Tibial artery (tissue), 4 donors: ENCODE measurements around the gene ARMC3.

Experiments
- DNase-seq, 2 donors: peaks; one replicate each; pipeline ENCODE4 v3.0.0-alpha.2; 2019
- H3K27ac ChIP-seq, 2 donors: fragments of 200-600 bp; sonication (generic) in 1 of 2; 1 replicate in 1 of 2; 2 replicates in 1 of 2; pipeline ENCODE4 v1.5.1; 2018 to 2019; ENCODE audit warnings: mild to moderate bottlenecking in 1 of 2
- H3K27me3 ChIP-seq, 2 donors: fragments of 200-600 bp; sonication (generic) in 1 of 2; one replicate each; pipeline versions ENCODE4 v1.5.1 to v1.6.0; 2016 to 2019
- H3K36me3 ChIP-seq, 3 donors: fragments of 200-600 bp; sonication (generic) in 2 of 3; one replicate each; pipeline ENCODE4 v1.5.1; 2016 to 2019; ENCODE audit warnings: mild to moderate bottlenecking in 2 of 3
- H3K4me1 ChIP-seq, 4 donors: fragments of 200-600 bp; sonication (generic) in 2 of 4; 1 replicate in 3 of 4; 2 replicates in 1 of 4; pipeline ENCODE4 v1.5.1; 2016 to 2019
- H3K4me3 ChIP-seq, 2 donors: fragments of 200-600 bp; sonication (generic) in 1 of 2; 1 replicate in 1 of 2; 2 replicates in 1 of 2; pipeline ENCODE4 v1.5.1; 2018 to 2019; ENCODE audit warnings: mild to moderate bottlenecking in 2 of 2
- H3K9me3 ChIP-seq, 3 donors: fragments of 200-600 bp; sonication (generic) in 1 of 3; one replicate each; pipeline ENCODE4 v1.5.1; 2016 to 2019
- CTCF ChIP-seq, 2 experiments: fragments of 200-600 bp in 1 of 2; fragments of 450-650 bp in 1 of 2; IDR thresholded peaks; one replicate each; pipeline ENCODE4 v1.5.1; 2017 to 2019; ENCODE audit warnings: antibody characterized with exemption in 2 of 2, mild to moderate bottlenecking in 1 of 2, moderate library complexity in 1 of 2
- intact Hi-C: fragments of 100-400 bp; cut with DNase I; formaldehyde crosslinking; loops from one replicate; pipeline ENCODE4 v1.15.0; 2023; ENCODE audit warnings: low total_unique reads

ARMC3 gene

GRCh38 chr10:23037561-23037960 lies 109.7 kb downstream of the ARMC3 start:
- H3K36me3 ChIP-seq, result no peaks in the 10 kb centered on the region
- H3K9me3 ChIP-seq, result peaks cover 0 to 7% (median under 1%) of the 10 kb centered on the region in 3 donors
- DNase-seq, result no peak
- intact Hi-C loops, result no loop called here
- no peaks in the 10 kb centered on the region for H3K27me3 ChIP-seq
- H3K27ac ChIP-seq, result no peak overlapping the region
- H3K4me3 ChIP-seq, result no peak overlapping the region
- TF ChIP-seq CTCF (IDR thresholded peaks at IDR 0.05), result no peak
- no peaks in the 10 kb centered on the region for H3K4me1 ChIP-seq

- no peaks in the 10 kb centered on the region for H3K36me3 ChIP-seq
- no peak overlapping the region for H3K4me3 ChIP-seq
- TF ChIP-seq CTCF (IDR thresholded peaks at IDR 0.05), result no peak
- H3K9me3 ChIP-seq, result peaks cover 0 to 13% (median 7%) of the 10 kb centered on the region in 3 donors
- H3K27ac ChIP-seq, result no peak overlapping the region
- no peaks in the 10 kb centered on the region for H3K27me3 ChIP-seq
- intact Hi-C loops, result no loop called here
- DNase-seq, result no peak
- H3K4me1 ChIP-seq, result no peaks in the 10 kb centered on the region
These were observed 110.3 kb downstream of the ARMC3 start for GRCh38 chr10:23038172-23038571.

- no peaks in the 10 kb centered on the region for H3K27me3 ChIP-seq
- H3K36me3 ChIP-seq, result no peaks in the 10 kb centered on the region
- peaks cover 0 to 9% (median 9%) of the 10 kb centered on the region in 3 donors for H3K9me3 ChIP-seq
- H3K4me3 ChIP-seq, result no peak overlapping the region
- intact Hi-C loops, result no loop called here
- no peak for DNase-seq
- no peak overlapping the region for H3K27ac ChIP-seq
- TF ChIP-seq CTCF (IDR thresholded peaks at IDR 0.05), result no peak
- no peaks in the 10 kb centered on the region for H3K4me1 ChIP-seq
These were observed 112.1 kb downstream of the ARMC3 start for GRCh38 chr10:23040002-23040401.

- no peak for TF ChIP-seq CTCF (IDR thresholded peaks at IDR 0.05)
- Histone ChIP-seq H3K4me3 (no peak overlapping the region), H3K27me3 (no peaks in the 10 kb centered on the region), H3K9me3 (peaks cover 0 to 9% (median 8%) of the 10 kb centered on the region in 3 donors), H3K4me1 (no peaks in the 10 kb centered on the region), H3K27ac (no peak overlapping the region), H3K36me3 (no peaks in the 10 kb centered on the region)
- intact Hi-C loops, result no loop called here
- DNase-seq, result no peak
These were observed 118.2 kb downstream of the ARMC3 start for GRCh38 chr10:23046027-23046426.

GRCh38 chr10:23047201-23048050 lies 119.6 kb downstream of the ARMC3 start:
- intact Hi-C loops, result no loop called here
- Histone ChIP-seq H3K27ac (no peak overlapping the region), H3K4me1 (no peaks in the 10 kb centered on the region), H3K36me3 (no peaks in the 10 kb centered on the region), H3K27me3 (no peaks in the 10 kb centered on the region), H3K9me3 (peaks cover 0 to 9% (median 7%) of the 10 kb centered on the region in 3 donors), H3K4me3 (no peak overlapping the region)
- no peak for DNase-seq
- TF ChIP-seq CTCF (IDR thresholded peaks at IDR 0.05), result no peak
